Esophagus squamous epithelium (tissue), 4 donors: Measurements from ENCODE around the gene UGT1A6.

Experiments used
- POLR2A ChIP-seq, 4 donors: fragments of 450-650 bp; IDR thresholded peaks; one replicate each; pipeline ENCODE4 v1.6.1; 2017; ENCODE audit warnings: antibody characterized with exemption in 4 of 4, mild to moderate bottlenecking in 4 of 4, moderate library complexity in 3 of 4
- TF ChIP-seq, protein P1 (sequence below), 6 experiments: fragments of 450-650 bp in 4 of 6; fragments of 200-600 bp in 2 of 6; sonication (generic) in 2 of 6; IDR thresholded peaks; one replicate each; pipeline ENCODE4 v1.5.1; 2016 to 2019; ENCODE audit warnings: antibody characterized with exemption in 6 of 6, mild to moderate bottlenecking in 4 of 6, moderate library complexity in 4 of 6

DNA sequence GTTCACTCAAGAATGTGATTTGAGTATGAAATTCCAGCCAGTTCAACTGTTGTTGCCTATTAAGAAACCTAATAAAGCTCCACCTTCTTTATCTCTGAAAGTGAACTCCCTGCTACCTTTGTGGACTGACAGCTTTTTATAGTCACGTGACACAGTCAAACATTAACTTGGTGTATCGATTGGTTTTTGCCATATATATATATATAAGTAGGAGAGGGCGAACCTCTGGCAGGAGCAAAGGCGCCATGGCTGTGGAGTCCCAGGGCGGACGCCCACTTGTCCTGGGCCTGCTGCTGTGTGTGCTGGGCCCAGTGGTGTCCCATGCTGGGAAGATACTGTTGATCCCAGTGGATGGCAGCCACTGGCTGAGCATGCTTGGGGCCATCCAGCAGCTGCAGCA, 67.4 kb downstream of the UGT1A6 start, which contains the start of gene UGT1A1:
- TF ChIP-seq, protein P1, sequence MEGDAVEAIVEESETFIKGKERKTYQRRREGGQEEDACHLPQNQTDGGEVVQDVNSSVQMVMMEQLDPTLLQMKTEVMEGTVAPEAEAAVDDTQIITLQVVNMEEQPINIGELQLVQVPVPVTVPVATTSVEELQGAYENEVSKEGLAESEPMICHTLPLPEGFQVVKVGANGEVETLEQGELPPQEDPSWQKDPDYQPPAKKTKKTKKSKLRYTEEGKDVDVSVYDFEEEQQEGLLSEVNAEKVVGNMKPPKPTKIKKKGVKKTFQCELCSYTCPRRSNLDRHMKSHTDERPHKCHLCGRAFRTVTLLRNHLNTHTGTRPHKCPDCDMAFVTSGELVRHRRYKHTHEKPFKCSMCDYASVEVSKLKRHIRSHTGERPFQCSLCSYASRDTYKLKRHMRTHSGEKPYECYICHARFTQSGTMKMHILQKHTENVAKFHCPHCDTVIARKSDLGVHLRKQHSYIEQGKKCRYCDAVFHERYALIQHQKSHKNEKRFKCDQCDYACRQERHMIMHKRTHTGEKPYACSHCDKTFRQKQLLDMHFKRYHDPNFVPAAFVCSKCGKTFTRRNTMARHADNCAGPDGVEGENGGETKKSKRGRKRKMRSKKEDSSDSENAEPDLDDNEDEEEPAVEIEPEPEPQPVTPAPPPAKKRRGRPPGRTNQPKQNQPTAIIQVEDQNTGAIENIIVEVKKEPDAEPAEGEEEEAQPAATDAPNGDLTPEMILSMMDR (IDR thresholded peaks at IDR 0.05), result no peak
- TF ChIP-seq POLR2A (IDR thresholded peaks at IDR 0.05), result no peak
